AG04449 (cell line): ENCODE results near the gene PSMD9.

Source experiments
- CTCF ChIA-PET: fragments of 350-600 bp; formaldehyde crosslinking; extraction: SDS; loops from one replicate; lab custom pipeline; 2021; ENCODE audit warnings: antibody characterized with exemption; lab: Yijun Ruan, JAX
- POLR2A ChIA-PET: fragments of 400-600, 350-600 bp; formaldehyde crosslinking; extraction: SDS; loops from one replicate; lab custom pipeline; 2020; ENCODE audit warnings: antibody characterized with exemption, inconsistent platforms; lab: Yijun Ruan, JAX
- DNase-seq: peaks from one replicate; pipeline ENCODE4 v3.0.0-alpha.2; 2010; ENCODE audit warnings: low read depth, low spot score
- H3K4me3 ChIP-seq: 2 replicates; pipeline ENCODE4 v1.5.1; 2011; ENCODE audit warnings: low read depth, mild to moderate bottlenecking, control low read depth, low read length
- CTCF ChIP-seq: IDR thresholded peaks from one replicate; pipeline ENCODE4 v1.5.1; 2011; ENCODE audit warnings: mild to moderate bottlenecking, moderate library complexity, low read length, control low read depth, inconsistent platforms; ENCODE audit not compliant: insufficient read depth; ENCODE audit errors: missing control alignments

PSMD9 gene

DNA sequence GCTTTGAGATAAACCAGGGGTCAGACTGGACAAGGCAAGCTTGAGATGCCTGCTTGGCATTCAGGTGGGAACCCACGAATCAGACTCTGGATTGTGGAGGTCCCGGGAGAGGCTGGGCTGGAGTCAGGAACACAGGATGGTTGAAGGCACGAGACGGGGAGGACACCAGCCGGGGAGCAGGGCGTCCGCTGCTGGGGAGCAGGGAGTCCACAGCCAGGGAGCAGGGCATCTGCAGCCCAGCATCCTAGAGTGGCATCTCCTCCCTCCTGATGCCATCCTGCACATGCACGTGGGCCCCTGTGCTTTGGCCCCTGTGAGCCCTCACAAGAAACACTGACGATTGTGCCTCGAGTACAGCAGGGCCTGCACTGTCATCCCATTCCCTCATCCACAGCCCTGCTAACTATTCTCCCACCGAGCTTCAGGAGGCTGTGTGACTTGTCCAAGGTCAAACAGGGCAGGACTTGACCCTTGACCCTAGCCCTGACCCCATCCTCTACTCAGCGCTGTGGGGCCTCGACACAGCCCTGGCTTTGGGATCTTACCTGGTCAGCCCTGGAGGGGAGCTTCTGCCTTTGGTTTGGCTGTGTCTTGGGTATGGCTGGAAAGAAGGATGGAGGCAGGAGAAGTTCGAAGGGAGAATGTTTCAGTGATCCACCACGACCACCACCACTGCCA is 74.9 kb downstream of the PSMD9 start:
- CTCF ChIA-PET: interaction anchor here (0.6 to 1.2 kb wide), 3 partner anchors 20 to 167 kb away, joined by 3 read pairs; partner anchors contain the start of gene CFAP251
- POLR2A ChIA-PET: no interaction called here
- no peak for DNase-seq
- TF ChIP-seq CTCF: no peak
- H3K4me3 ChIP-seq: no peak overlapping the region

DNA sequence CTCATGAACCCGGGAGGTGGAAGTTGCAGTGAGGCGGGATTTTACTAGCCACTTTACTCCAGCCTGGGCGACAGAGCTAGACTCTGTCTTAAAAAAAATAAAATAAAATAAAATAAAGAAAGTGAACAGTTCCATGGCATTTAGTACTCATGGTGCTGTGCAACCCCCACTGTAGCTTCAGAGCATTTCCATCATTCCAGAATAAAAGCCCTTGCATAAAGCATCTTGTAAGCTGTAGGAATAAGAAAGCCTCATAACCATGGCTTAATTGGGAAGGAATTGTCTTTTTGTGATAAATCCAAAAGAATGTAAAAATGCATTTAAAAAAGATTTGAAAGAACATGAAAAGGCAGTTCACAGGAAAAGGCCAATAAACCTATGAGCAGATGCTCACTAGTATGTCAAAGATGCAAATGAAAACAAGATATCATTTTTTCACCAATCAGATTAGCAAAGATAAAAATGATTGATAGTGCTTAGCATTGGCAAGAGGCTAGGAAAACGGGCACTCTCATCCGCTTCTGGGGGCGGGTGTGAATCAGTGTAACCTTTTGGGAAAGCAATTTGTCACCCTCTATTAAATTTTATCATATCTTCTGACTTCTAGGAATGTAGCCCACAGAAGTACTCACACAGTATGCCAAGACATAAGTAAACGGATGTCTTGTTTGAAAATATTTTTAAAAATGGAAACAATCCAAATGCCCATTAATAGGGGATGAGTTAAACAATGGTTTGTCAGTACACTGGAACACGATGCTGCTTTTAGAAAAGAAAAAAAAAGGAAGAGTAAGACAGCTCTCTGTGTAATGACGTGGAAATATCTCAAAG is 76.4 kb downstream of the PSMD9 start:
- TF ChIP-seq CTCF: no peak
- no peak overlapping the region for H3K4me3 ChIP-seq
- CTCF ChIA-PET: interaction anchor here (0.7 to 1.2 kb wide), 2 partner anchors 158 to 169 kb away, joined by 3 read pairs; no protein-coding TSS in a partner anchor
- POLR2A ChIA-PET: interaction anchor here (1.3 to 1.5 kb wide), 2 partner anchors 27 to 40 kb away, joined by 3 read pairs; no protein-coding TSS in a partner anchor
- peak; percentile 60 for DNase-seq

DNA sequence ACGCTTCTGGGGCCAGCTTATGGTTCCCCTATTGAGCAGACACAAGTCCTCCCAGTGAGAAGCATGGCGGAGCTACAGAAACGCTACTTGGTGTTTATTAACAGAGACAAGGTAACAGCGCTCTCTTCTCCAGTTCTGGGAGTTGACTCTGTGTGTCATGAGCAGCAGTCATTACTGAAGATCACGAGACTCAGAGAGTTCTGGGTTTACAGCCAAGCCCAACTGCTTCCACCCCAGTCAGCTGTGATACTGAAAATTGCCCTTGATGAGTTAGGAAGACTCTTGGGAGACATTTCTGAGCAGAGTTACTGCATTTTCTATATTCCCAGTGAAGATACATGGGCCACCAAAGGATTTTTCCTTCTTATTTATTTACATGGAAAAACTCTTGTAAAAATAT is 78.4 kb downstream of the PSMD9 start:
- TF ChIP-seq CTCF: no peak
- no peak for DNase-seq
- ChIA-PET CTCF (interaction anchor here (0.6 kb wide), 1 partner anchor 8 kb away, joined by 3 read pairs; no protein-coding TSS in a partner anchor), POLR2A (no interaction called here)
- no peak overlapping the region for H3K4me3 ChIP-seq
